Measurements from ENCODE around the gene C10orf95.

The C10orf95 gene

DNA sequence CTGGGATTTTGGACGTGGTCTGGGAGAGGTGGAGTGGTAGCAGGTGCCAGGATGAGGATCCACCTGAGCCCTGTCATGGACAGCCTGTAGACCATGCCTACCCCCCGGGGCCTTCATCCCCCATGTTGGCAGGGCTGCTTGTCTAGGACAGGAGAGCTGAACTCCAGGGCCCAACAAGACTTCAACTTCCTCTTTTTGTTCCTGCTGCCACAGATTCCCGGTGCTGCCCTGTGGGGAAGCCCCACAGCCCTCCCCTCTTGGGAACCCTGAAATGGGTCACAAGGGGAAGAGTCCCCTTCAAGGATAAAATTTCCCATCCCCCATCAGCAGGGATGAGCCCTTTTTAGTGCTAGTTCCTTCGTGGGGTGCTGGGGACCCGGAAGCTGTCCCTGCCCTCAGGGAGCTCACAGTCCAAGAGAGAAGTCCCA, 17.7 kb downstream of the C10orf95 start:
- no peak for DNase-seq

DNA sequence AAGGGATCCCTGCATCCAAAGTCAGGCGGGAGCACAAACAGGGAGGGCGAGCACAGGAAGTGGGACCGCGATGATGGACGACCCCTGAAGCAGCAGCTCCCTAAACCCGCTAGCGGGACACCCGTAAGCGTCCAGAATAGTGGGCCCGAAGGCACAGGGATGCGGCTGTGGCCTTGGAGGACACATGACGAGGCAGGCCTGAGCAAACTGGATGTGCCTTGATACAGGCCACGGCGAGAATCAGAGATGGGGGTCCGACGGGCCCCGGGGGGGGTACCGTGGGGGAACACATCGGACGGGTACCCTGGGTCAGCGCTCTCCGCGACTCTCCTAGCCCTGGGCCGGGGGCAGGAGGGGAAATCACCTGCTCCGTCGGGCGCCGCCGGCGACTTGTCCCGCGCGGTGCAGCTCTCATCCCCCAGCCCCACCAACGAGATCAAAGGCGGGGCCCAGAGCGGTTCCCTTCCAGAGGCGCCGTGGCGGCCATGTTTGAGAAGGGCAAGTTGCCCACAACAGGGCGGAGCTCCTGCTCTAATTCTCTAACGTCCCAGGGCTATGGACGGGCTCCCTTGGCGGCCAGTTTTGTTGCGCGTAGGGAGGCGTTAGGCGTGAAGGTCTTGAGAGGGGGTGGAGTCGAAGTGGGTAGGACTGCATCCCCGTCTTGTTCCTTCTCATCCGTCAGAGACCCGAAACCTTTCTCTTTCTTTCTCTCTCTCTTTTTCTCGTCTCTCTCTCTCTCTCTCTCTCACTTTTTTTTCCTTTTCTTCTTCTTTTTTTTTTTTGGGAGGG, 19.0 kb downstream of the C10orf95 start, which contains the start of gene CUEDC2:
Gene CUEDC2 (minus strand): TSS at position 413 of the 789 bp plus-strand sequence. CDS start 7,386 bp downstream, outside the sequence.
- peak; percentile 48 for DNase-seq

DNA sequence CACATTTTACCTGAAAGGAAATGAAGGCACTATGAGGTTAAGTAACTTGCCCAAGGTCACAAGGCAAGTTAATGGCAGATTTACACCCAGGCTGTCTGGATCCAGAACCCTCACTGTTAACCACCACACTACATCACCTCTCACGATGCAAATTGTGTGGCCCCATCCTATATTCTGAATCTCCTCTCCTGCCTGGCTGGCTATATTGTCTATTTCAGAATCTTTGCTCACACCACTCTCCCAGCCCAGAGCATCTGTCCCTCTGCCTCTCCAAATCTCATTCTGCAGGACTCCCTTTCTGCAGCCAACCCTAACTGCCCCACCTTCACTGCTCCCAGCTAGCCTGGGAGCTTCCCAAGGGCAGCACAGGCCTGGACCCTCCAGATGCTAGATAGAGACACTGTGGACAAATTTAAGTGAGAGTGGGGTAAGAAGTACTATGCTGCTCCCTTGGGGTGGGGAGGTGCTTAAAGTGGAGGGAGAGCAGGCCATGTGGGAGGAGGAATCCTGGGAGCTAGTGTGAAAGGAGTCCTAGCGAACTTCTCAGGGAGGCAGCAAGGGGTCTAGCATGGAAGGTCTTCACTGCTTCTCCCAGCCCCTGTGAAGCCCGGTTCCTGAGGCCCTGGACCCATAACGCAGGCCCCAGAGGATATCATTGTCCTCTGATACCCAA, 19.8 kb downstream of the C10orf95 start:
- DNase-seq, result no peak

DNA sequence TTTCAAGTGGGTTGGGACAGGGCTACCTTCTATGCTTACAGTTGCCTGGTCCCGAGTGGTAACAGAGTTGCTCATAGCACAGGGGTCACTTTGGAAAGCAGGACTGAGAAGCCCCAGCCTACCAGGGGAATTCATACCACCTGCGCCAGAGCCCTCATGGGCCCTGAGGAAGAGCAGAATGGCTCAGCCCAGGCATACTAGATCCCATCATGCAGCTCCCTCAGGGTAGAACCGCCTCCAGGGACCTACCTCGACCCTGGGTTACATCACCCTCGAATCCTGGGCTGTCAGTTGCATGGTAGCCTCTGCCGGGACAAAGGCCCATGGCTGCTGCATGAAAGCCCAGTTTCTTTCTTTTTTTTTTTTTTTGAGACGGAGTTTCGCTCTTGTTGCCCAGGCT, 21.9 kb downstream of the C10orf95 start:
- DNase-seq, result no peak

DNA sequence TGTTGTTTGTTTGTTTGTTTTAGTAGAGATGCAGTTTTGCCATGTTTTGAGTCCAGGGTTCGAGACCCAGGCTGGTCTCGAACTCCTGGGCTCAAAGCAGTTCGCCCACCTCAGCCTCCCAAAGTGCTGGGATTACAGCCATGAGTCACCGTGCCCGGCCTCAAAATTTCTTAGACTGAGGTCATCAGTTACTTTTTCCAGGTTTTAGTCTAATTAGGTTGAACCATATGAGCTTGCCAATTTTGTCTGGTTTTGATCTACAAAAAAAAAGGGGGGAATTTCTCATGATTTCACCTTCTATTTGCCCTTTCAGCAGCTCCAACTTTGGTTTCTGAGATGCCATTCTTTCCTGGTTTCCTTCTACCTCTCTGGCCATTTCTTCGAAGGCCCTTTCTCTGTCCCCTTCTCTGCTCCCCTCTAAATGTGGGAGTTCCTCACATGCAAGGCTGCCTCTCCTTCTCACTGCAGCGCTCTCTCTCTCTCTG, 24.5 kb downstream of the C10orf95 start:
- no peak for DNase-seq

DNA sequence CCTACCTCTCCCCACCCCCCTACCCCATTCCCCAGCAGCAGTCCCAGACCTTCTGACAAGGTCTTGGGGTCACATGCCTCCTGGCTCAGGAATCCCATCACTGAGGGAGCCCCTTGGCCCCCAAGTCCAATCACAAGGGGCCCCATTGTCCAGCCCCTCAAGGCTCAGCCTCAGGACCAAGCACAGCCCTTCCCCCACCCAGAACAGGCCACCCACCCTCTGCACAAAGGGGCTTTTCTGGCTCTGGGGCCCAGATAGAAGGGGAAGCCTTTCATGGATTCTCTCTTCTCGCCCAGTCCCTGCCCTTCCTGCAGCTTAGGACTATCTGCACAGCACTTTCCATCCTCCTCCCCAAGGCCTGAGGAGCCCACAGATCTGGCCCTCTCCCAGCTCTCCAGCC, 25.9 kb downstream of the C10orf95 start:
- no peak for DNase-seq

DNA sequence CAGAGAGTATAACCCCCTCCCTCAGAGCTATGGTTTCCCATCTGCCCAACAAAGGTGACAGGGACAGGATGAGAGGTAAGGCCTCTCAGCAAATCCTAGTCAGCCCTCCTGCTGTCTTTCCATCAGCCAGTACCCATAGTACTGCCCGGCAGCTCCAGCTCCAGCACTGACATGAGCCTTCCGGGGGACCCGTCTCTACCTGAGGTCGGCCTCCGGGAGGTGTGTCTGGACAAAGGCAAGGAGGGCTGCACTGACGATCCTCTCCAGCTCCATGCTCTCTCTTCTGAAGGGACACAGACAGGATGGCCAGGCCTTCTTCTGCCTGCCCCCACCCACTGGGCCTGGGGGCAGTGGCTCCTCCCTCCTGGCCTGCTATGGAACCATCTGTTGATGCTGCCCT, 26.4 kb downstream of the C10orf95 start:
- DNase-seq, result no peak

DNA sequence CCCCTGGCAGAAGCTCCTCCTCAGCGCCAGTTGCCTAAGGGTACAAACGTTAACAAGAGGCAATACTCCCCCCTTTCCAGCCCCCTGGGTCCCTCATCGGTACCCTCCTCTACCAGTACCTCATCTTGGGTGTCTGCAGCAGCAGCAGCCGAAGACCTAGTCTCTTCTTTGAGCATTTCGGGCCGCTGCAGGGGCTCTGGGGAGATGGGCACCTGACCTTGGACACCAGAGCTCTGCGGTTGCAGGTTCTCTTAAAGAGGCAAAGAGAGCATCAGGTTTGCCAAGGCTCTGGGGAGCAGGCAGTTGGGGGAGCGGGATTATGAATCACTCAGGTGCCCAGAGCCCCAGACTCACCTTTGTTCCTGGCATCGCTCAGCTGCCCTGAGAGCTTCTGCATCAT, 27.2 kb downstream of the C10orf95 start:
- DNase-seq, result no peak

DNA sequence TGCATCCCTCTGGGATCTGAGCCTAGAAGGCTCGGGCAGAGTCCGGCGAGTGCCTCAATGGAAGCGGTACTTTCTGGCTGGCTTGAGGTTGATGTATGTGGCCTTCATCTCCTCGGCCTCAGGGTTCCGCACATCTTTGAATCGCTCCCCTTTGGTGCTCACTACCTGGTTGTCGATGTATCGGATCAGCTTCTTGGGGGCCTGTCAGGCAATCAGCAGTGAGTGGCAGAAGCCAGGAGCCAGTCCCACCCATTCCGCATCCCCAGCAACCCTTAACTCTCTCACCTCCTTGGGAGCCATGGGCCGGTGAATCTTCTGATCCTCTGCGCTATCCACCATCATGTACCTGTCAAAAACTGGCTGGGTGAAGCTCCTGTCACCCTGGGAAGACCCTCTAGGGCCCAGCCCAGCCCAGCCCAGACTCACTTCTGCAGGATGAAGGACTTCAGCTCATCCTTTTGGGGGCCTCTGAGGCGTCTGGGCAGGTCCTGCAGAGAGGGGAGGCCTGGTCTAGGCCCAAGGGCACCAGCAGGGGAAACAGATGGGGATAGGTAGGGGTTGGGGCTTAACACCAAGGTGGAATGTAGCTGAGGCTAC, 27.9 kb downstream of the C10orf95 start:
- no peak for DNase-seq

DNA sequence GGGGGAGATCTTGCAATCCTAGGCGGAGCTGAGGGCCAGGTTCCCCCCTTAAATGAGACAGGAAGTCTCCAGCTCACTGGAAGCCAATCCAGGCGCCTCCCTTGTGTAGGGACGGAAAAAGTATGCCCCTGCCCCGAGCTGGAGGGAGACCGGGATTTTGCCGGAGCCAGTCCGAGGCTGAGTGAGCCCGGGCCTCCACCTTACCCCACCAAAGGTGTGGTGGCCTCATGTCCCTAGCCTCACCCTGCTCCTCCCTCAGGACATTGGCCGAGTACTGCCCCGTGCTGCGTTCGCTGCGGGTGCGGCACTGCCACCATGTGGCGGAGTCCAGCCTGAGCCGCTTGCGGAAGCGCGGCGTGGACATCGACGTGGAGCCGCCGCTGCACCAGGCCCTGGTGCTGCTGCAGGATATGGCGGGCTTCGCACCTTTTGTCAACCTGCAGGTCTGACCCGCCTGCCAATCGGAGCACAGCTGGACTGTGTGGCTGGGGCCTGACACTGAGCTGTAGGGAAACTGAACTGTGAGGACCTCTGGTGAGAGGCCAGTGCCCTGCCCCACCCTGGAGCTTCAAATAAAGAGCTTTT, 28.7 kb downstream of the C10orf95 start:
- DNase-seq, result no peak

DNA sequence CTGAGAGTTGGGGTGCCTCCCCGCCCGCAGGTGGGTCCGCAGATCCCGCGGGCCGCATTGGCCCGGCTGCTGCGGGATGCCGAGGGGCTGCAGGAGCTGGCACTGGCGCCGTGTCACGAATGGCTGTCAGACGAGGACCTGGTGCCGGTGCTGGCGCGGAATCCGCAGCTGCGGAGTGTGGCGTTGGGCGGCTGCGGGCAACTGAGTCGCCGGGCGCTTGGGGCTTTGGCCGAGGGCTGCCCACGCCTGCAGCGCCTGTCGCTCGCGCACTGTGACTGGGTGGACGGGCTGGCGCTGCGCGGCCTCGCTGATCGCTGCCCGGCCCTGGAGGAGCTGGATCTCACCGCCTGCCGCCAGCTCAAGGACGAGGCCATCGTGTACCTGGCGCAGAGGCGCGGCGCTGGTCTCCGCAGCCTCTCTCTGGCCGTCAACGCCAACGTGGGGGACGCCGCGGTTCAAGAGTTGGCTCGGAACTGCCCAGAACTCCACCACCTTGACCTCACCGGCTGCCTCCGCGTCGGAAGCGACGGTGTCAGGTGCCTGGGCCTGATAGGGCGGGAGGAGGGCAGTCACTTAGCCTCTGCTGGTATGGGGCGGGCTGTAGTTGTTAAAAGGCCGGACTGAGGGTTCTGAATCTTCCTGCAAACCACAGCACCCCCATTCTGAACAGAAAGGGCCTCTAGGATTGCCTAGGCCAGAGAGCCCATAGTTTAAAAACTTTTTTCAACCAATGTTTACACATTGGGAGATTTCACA, 29.4 kb downstream of the C10orf95 start:
- DNase-seq, result no peak

DNA sequence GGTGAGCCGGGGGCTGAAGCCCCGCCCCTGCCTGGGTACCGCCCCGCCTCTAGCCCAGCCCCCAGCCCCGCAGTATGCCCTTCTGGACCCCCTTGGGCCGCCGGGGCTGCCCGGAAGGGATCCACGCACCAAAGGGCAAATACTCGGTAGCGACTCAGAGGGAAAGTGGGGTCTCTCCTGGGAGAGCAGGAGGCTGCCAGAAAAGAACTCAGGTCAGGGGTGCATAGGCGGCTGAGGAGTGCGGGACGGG, 29.9 kb downstream of the C10orf95 start:
- DNase-seq, result no peak

DNA sequence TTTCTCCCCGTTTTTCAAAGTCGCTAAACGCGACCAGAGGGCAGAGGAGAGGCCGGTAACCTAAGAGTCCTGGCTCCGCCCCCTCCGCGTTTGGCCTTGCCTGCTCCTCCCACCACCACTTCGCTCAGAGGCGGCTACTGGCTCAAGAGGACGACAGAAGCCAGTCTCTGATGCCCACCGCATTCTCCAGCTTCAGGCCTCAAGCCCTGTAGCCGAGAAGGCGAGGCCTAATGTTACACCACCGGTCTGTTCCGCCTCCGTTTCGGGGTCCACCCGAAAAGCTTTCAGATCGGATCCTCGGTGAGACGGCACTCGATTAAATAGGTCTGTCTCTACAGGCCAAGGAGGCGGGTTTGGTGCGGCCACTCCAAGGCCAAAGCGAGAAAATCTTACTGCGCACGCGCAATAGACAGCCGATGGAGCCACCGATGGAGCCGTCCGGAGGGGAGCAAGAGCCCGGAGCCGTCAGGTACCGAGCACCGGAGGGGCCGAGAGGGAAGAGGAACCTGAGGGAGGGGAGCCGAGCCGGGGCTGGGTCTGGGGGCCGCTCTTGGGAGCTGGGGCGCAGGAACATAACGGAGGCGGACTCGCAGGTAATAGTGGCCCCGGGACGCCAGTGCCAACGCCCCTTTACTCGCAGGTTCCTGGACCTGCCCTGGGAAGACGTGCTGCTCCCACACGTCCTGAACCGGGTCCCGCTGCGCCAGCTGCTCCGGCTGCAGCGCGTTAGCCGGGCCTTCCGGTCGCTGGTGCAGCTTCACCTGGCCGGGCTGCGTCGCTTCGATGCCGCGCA, 30.4 kb downstream of the C10orf95 start, which contains the start of gene FBXL15:
Gene FBXL15 (plus strand): TSS at position 123 of the 793 bp plus-strand sequence. CDS start 294 bp downstream, at position 417.
- peak; percentile 58 for DNase-seq

DNA sequence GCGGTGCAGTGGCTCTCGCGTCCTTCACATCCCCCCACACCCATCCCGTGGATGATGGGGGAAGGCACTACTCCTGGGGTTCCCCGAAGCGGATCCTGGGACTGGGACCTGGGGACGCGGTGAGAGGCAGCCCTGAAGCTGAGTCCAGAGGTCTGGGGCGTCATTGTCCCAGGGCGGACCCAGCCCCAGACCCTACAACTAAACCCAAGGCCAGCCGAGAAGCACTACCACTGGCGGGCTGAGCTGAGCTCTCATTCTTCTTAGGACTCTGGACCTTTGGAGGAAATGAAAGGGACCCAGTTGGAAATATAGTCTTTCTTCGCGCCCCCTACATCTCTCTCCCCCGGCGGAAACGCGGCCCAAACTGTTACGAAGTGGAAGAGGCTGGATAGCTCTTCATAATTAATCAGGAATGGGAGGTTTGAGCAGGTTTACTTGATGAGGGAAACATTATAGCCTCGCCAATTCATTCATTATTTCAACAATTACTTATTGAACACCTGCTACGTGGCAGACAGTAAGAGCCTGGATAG, 31.1 kb downstream of the C10orf95 start:
- DNase-seq, result no peak

DNA sequence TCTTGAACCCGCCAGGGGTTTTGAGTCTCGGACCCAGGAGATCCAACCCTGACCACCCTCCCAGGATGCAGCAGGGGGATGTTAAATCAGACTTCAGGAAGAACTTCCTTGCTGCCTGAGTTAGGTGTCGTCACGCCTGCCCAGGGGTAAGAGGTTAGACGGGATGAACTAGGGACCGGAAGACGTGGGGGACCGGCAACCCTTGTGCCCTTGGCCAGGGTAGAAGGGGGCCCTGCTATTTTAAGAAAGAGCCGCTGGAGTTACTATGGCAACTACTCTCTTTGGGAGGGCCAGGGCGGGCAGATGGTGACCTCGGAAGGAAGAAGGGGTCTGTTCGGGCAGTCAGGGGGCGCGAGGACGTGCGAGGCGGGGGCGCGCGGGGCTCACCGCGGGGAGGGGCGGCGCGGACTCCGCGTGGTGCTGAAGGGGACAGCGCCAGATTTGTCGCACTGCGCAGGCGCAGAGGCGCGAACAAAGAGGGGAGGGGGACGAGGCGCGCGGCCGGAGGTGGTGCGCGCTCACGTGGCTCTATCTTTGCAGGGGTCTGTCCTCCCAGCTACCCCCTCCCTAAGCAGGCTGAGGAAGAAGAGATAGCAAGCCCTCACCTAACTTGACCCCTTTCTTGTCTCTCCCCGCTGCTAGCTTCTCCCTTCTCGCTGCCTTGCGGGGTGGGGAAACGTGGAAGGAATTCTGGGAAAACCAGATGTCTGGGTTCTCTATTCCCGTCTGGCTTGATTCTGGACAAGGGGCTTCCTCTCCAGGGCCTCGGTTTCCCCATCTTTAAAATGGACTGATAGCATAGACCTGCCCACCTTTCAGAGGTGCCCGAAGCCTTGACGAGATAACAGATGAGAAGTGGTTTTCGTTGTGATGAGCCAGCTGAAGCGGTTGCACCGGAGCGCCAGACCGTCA, 31.8 kb downstream of the C10orf95 start:
- DNase-seq, result peak; percentile 9

DNA sequence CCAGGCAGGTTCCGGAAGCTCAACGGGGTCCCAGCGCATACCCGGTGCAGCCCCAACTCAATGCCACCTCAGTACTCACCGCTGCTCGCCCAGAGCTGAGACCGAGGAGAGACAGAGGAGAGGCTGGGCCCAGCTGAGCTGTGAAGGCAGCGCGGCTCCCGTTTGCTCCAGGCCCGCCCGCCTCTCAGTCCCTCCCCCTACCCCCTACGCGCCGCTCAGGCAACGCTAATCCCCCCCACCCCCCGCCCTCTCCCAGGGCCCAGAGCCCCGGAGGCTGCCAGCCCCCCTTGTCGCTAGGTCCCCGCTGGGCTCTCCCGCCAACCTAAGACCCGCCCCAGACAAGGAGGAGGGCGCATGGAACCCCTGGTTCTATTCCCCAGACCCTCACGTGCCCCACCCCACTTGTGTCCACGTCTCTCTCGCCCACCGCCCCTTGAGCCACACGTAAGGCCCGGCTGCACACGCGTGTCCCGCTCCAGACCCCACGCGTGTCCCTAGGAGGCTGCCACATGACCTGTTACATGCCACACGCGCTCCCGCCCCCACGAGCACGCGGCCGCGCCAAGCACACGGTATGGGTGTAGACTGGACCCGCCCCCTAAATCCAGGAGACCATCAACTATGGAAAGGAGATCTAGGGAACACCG, 32.6 kb downstream of the C10orf95 start, which contains the start of gene PSD:
Gene PSD (minus strand): TSS at position 164 of the 647 bp plus-strand sequence. CDS start 1,747 bp downstream, outside the sequence.
- DNase-seq, result no peak

DNA sequence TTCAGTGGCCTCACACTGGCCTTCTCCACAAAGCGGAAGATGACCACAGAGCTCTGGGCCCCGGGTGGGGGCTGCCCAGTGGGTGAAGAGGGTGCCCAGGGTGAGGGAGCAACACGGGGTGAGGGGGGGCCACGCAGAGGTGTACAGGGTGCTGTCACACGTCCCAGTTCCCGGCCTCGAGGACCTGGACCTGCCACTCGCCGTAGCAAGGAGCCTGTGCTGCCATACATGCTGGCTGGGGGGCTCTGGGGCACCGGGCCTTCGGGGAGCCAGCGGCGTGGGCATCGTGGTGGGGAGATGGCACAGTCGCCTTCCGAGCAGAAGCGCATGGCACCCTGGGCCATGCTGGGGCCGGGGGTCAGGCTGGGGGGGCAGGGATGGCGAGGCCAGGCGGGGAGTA, 34.6 kb downstream of the C10orf95 start:
- DNase-seq, result no peak

DNA sequence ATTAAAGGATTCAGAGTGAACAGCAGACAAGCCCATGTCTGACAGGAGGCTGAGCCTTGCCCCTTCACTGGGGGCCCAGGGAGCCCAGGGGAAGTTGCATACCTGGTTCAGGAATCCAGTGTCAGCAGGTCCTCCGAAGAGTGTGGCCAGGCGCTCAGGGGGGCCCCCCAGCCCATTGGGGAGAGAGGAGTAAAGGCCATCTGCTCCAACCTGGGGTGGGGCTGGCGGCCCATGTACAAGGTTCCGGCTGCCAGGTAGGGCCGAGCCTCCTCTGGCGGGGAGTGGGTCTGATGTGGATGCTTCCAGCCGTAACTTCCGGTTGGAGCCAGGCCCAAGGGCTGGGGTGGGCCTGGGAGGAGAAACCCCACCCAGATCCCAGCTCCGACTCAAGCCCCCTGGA, 35.1 kb downstream of the C10orf95 start:
- no peak for DNase-seq

DNA sequence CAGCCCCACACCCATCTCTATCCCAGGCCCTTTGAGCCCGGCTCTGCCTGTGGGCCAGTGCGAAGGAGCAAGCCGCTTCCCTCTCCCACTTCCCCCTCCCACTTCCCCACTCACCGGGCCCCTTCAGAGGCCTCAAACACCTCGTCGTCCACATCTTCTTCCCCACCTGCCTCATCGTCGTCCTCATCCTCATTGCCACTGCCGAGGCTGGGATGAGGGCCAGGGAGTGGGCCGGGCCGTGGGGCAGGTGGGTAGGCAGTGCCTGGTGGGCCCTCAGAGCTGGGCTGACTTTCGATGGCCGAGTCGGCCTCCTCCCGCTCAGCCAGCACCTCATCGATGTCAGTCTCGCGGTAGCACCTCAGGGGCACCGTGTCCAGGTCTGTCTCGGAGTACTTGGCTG, 36.6 kb downstream of the C10orf95 start:
- DNase-seq, result no peak
